Astrocyte (in vitro differentiated cells and primary cell): ENCODE measurements around the gene OR2A25. TPM values are rescaled to one million over a fixed set of nuclear protein-coding genes. Genes with fewer than 3 reads are reported as not detected.

Experiments used
- DNase-seq: peaks from one replicate; pipeline ENCODE4 v3.0.0-alpha.2; 2010; ENCODE audit warnings: low read depth
- FAIRE-seq: peaks from 2 replicates; lab custom pipeline; 2011; peaks lifted over from hg19 to GRCh38; lab: Jason Lieb, UNC
- H2AFZ ChIP-seq: 2 replicates; pipeline ENCODE4 v1.6.0; 2012; ENCODE audit warnings: low read depth, low read length, inconsistent platforms
- H3K27ac ChIP-seq: 2 replicates; pipeline ENCODE4 v1.5.1; 2011; ENCODE audit warnings: low read depth, low read length, inconsistent platforms
- H3K27me3 ChIP-seq: 2 replicates; pipeline ENCODE4 v1.6.0; 2011; ENCODE audit warnings: low read length, inconsistent platforms; ENCODE audit not compliant: insufficient read depth
- H3K36me3 ChIP-seq: 2 replicates; pipeline ENCODE4 v1.5.1; 2011; ENCODE audit warnings: low read length, inconsistent platforms; ENCODE audit not compliant: insufficient read depth
- H3K4me1 ChIP-seq: 2 replicates; pipeline ENCODE4 v1.5.1; 2011; ENCODE audit warnings: low read length, inconsistent platforms; ENCODE audit not compliant: insufficient read depth
- H3K4me2 ChIP-seq: 2 replicates; pipeline ENCODE4 v1.6.0; 2012; ENCODE audit warnings: low read length, inconsistent platforms
- H3K4me3 ChIP-seq: 2 replicates; pipeline ENCODE4 v1.5.1; 2011; ENCODE audit warnings: low read depth, mild to moderate bottlenecking, low read length, inconsistent platforms; ENCODE audit not compliant: insufficient read depth
- H3K79me2 ChIP-seq: 2 replicates; pipeline ENCODE4 v1.6.0; 2012; ENCODE audit warnings: mild to moderate bottlenecking, low read length, inconsistent platforms; ENCODE audit not compliant: insufficient read depth
- H3K9ac ChIP-seq: 2 replicates; pipeline ENCODE4 v1.6.0; 2012; ENCODE audit warnings: mild to moderate bottlenecking, low read length, inconsistent platforms
- H3K9me3 ChIP-seq: 2 replicates; pipeline ENCODE4 v1.5.1; 2012; ENCODE audit warnings: low read depth, mild to moderate bottlenecking, low read length, inconsistent platforms; ENCODE audit not compliant: insufficient read depth
- H4K20me1 ChIP-seq: 2 replicates; pipeline ENCODE4 v1.6.0; 2012; ENCODE audit warnings: low read length, inconsistent platforms; ENCODE audit not compliant: insufficient read depth
- H3K27ac Mint-ChIP-seq: one replicate; pipeline ENCODE4 v1.8.0; 2021; ENCODE audit warnings: mild to moderate bottlenecking, mixed read lengths; ENCODE audit not compliant: unreplicated experiment
- H3K27me3 Mint-ChIP-seq: one replicate; pipeline ENCODE4 v1.8.0; 2021; ENCODE audit warnings: low read depth, mixed read lengths; ENCODE audit not compliant: unreplicated experiment
- H3K36me3 Mint-ChIP-seq: one replicate; pipeline ENCODE4 v1.8.0; 2021; ENCODE audit warnings: low read depth, mixed read lengths; ENCODE audit not compliant: unreplicated experiment
- H3K4me1 Mint-ChIP-seq: one replicate; pipeline ENCODE4 v1.8.0; 2021; ENCODE audit warnings: low read depth, mixed read lengths; ENCODE audit not compliant: unreplicated experiment
- H3K4me3 Mint-ChIP-seq: one replicate; pipeline ENCODE4 v1.8.0; 2021; ENCODE audit warnings: mild to moderate bottlenecking, moderate library complexity, mixed read lengths; ENCODE audit not compliant: unreplicated experiment
- H3K9me3 Mint-ChIP-seq: one replicate; pipeline ENCODE4 v1.8.0; 2021; ENCODE audit warnings: mild to moderate bottlenecking, mixed read lengths; ENCODE audit not compliant: unreplicated experiment
- EZH2 ChIP-seq: IDR thresholded peaks from 2 replicates; pipeline ENCODE4 v1.6.1; 2012; ENCODE audit warnings: mild to moderate bottlenecking, low read length, inconsistent platforms; ENCODE audit not compliant: insufficient read depth
- total RNA-seq: library from RNA; stranded (reverse); gene quantifications from 2 replicates; pipeline ENCODE4 v1.2.1, GENCODE V29; 2021
- TF ChIP-seq, protein P1 (sequence below): IDR thresholded peaks from 2 replicates; pipeline ENCODE4 v1.5.1; 2011; ENCODE audit warnings: low read depth, mild to moderate bottlenecking, inconsistent platforms, low read length, moderate library complexity; ENCODE audit not compliant: insufficient read depth

OR2A25 gene
- total RNA-seq, 1 donor from 2014 or later: not detected

DNA sequence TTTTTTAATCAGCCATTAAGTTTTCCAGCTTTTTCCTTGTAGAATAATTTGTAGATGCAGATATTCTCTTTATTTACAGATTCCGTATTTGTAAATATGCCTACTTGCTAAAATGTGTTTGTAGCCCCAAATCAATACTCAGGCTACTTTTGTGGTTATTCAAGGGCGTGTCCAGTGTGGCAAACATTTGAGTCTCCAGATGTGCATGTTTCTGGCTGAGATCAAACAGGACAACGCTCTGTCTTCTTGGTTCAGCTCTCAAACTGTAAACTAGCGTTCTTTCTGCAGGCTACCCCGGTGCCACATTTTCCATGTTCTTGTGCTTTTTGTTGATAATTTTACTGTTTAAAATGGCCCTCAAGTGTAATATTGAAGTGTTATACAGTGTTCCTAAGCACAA is 37.1 kb upstream of the OR2A25 start:
- Histone ChIP-seq H4K20me1 (no peaks in the 10 kb centered on the region), H3K27me3 (no peaks in the 10 kb centered on the region), H3K79me2 (no peaks in the 10 kb centered on the region), H3K27ac (no peak overlapping the region), H3K9ac (no peak overlapping the region), H3K4me2 (no peak overlapping the region), H3K36me3 (no peaks in the 10 kb centered on the region), H3K4me3 (no peak overlapping the region), H2AFZ (no peak overlapping the region), H3K9me3 (no peaks in the 10 kb centered on the region), H3K4me1 (no peaks in the 10 kb centered on the region)
- Mint-ChIP-seq H3K36me3 (no peaks in the 10 kb centered on the region), H3K4me1 (peaks cover 1% of the 10 kb centered on the region), H3K9me3 (no peaks in the 10 kb centered on the region), H3K27ac (no peak overlapping the region), H3K4me3 (no peak overlapping the region), H3K27me3 (no peaks in the 10 kb centered on the region)
- FAIRE-seq (no peak), DNase-seq (no peak)
- no peak for TF ChIP-seq EZH2
- TF ChIP-seq, protein P1, sequence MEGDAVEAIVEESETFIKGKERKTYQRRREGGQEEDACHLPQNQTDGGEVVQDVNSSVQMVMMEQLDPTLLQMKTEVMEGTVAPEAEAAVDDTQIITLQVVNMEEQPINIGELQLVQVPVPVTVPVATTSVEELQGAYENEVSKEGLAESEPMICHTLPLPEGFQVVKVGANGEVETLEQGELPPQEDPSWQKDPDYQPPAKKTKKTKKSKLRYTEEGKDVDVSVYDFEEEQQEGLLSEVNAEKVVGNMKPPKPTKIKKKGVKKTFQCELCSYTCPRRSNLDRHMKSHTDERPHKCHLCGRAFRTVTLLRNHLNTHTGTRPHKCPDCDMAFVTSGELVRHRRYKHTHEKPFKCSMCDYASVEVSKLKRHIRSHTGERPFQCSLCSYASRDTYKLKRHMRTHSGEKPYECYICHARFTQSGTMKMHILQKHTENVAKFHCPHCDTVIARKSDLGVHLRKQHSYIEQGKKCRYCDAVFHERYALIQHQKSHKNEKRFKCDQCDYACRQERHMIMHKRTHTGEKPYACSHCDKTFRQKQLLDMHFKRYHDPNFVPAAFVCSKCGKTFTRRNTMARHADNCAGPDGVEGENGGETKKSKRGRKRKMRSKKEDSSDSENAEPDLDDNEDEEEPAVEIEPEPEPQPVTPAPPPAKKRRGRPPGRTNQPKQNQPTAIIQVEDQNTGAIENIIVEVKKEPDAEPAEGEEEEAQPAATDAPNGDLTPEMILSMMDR: no peak

DNA sequence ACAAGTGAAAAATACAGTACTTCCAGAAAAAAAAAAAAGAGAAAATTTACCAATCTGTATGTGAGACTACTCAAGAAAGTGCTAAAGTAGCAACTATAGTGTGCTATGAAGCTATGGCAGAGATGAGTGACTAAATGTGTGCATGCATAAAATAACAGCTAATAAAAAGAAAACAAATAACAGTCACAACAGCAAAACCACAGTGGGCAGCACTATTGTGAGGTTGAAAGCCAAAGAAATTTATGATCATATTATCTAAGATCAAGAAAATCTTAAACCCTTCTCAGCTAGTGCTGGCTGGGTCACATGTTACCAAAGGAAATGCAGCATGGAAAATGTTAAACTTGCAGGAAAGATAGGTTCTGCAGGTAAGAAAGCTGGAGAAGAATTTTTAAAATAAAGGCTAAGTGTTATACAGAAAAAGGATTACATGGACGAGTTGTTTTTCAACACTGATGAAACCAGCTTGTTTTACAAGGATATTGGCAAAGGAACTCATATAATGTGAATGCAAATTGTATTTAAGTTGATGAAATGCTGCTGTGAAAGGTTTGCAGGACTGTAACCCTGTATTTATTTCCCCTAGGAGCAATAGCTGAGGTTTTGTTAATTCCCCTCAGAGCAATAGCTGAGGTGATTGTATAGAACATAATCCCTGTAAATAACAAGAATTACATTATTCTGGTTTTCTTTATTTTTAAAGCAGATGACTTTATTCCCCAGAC is 36.5 kb upstream of the OR2A25 start:
- no peaks in the 10 kb centered on the region for H3K27me3 ChIP-seq
- H3K36me3 Mint-ChIP-seq: no peaks in the 10 kb centered on the region
- H3K9me3 ChIP-seq: no peaks in the 10 kb centered on the region
- no peaks in the 10 kb centered on the region for H3K79me2 ChIP-seq
- no peak overlapping the region for H3K27ac Mint-ChIP-seq
- no peaks in the 10 kb centered on the region for H3K4me1 ChIP-seq
- no peaks in the 10 kb centered on the region for H3K9me3 Mint-ChIP-seq
- no peaks in the 10 kb centered on the region for H4K20me1 ChIP-seq
- H3K4me1 Mint-ChIP-seq: peaks cover 4% of the 10 kb centered on the region
- H2AFZ ChIP-seq: no peak overlapping the region
- H3K4me3 ChIP-seq: no peak overlapping the region
- DNase-seq (no peak), FAIRE-seq (no peak)
- H3K4me3 Mint-ChIP-seq: no peak overlapping the region
- H3K36me3 ChIP-seq: no peaks in the 10 kb centered on the region
- H3K27me3 Mint-ChIP-seq: no peaks in the 10 kb centered on the region
- no peak for TF ChIP-seq EZH2
- TF ChIP-seq, protein P1: no peak
- no peak overlapping the region for H3K9ac ChIP-seq
- no peak overlapping the region for H3K27ac ChIP-seq
- H3K4me2 ChIP-seq: no peak overlapping the region

DNA sequence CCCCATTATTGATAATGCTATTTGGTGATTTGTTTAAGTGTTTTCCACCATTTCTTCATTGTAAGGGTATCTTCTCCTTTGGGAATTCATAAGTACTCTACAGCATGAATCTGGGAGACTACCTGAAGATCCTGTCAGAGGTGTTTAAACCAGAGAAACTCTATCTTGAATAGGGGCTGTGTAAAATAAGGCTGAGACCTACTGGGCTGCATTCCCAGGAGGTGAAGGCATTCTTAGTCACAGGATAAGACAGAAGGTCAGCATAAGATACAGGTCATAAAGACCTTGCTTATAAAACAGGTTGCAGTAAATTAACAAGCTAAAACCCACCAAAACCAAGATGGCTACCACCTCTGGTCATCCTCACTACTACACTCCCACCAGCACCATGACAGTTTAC is 34.2 kb upstream of the OR2A25 start:
- Mint-ChIP-seq H3K9me3 (no peaks in the 10 kb centered on the region), H3K36me3 (no peaks in the 10 kb centered on the region), H3K4me1 (peaks cover 4% of the 10 kb centered on the region), H3K27ac (no peak overlapping the region), H3K27me3 (no peaks in the 10 kb centered on the region), H3K4me3 (no peak overlapping the region)
- H3K27me3 ChIP-seq: no peaks in the 10 kb centered on the region
- FAIRE-seq (no peak), DNase-seq (no peak)
- H3K9me3 ChIP-seq: no peaks in the 10 kb centered on the region
- H2AFZ ChIP-seq: no peak overlapping the region
- TF ChIP-seq, protein P1: no peak
- TF ChIP-seq EZH2: no peak
- no peaks in the 10 kb centered on the region for H4K20me1 ChIP-seq
- H3K4me1 ChIP-seq: no peaks in the 10 kb centered on the region
- H3K27ac ChIP-seq: no peak overlapping the region
- no peaks in the 10 kb centered on the region for H3K36me3 ChIP-seq
- no peak overlapping the region for H3K4me3 ChIP-seq
- H3K9ac ChIP-seq: no peak overlapping the region
- H3K4me2 ChIP-seq: no peak overlapping the region
- H3K79me2 ChIP-seq: no peaks in the 10 kb centered on the region
